Endothelial cell of umbilical vein (primary cell): ENCODE data around the gene HSH2D. TPM values are rescaled to one million over a fixed set of nuclear protein-coding genes. Genes with fewer than 3 reads are reported as not detected.

Source experiments
- BruUV-seq: library from RNA; stranded (reverse); fragments of 400-500 nt; replicated peaks from 2 replicates; lab custom pipeline; 2021; lab: Mats Ljungman, UMichigan
- CTCF ChIA-PET: fragments of 300-600, 350-600 bp; sonication (Branson Sonifier 250); formaldehyde crosslinking; loops from one replicate; lab custom pipeline; 2021; ENCODE audit warnings: antibody characterized with exemption, inconsistent platforms; lab: Charles Lee
- POLR2A ChIA-PET: fragments of 300-600, 350-600 bp; sonication (Branson Sonifier 250); formaldehyde crosslinking; loops from one replicate; lab custom pipeline; 2021; ENCODE audit warnings: antibody characterized with exemption, inconsistent platforms; lab: Charles Lee
- DNase-seq: peaks from one replicate; pipeline ENCODE4 v3.0.0-alpha.2; 2011; ENCODE audit warnings: low read depth, low spot score
- FAIRE-seq: peaks from 2 replicates; lab custom pipeline; 2011; peaks lifted over from hg19 to GRCh38; lab: Jason Lieb, UNC
- H2AFZ ChIP-seq: 2 replicates; pipeline ENCODE4 v1.6.0; 2012; ENCODE audit warnings: low read depth, low read length, control low read depth, inconsistent platforms
- H3K27ac ChIP-seq: 2 replicates; pipeline ENCODE4 v1.5.1; 2011; ENCODE audit warnings: low read depth, mild to moderate bottlenecking, control low read depth, low read length, moderate library complexity; ENCODE audit not compliant: insufficient read depth
- H3K27me3 ChIP-seq, 2 experiments: 2 replicates each; pipeline versions ENCODE4 v1.6.0 to v1.6.1; 2011; ENCODE audit warnings: low read length in 2 of 2, mixed read lengths in 1 of 2; ENCODE audit not compliant: control insufficient read depth in 2 of 2, insufficient read depth in 2 of 2
- H3K36me3 ChIP-seq, 2 experiments: 2 replicates in 1 of 2; 3 replicates in 1 of 2; pipeline ENCODE4 v1.5.1; 2011; ENCODE audit warnings: low read length in 2 of 2, mild to moderate bottlenecking in 1 of 2, moderate library complexity in 1 of 2; ENCODE audit not compliant: control insufficient read depth in 2 of 2, insufficient read depth in 2 of 2; ENCODE audit errors: extremely low read depth in 1 of 2
- H3K4me1 ChIP-seq: 3 replicates; pipeline ENCODE4 v1.5.1; 2011; ENCODE audit warnings: mild to moderate bottlenecking, low read length; ENCODE audit not compliant: control insufficient read depth, insufficient read depth; ENCODE audit errors: extremely low read depth
- H3K4me2 ChIP-seq: 2 replicates; pipeline ENCODE4 v1.6.1; 2011; ENCODE audit warnings: low read length, control low read depth, mixed read lengths; ENCODE audit not compliant: insufficient read depth
- H3K4me3 ChIP-seq, 3 experiments: fragments of 200-600 bp in 1 of 3; sonication (generic), shearing (Covaris generic) in 1 of 3; replicated peaks in 1 of 3; 2 replicates each; pipeline ENCODE4 v1.5.1; 2011 to 2016; ENCODE audit warnings: control low read depth in 3 of 3, low read length in 3 of 3, mild to moderate bottlenecking in 2 of 3, inconsistent platforms in 1 of 3, low read depth in 1 of 3, moderate library complexity in 1 of 3; ENCODE audit not compliant: insufficient read depth in 1 of 3
- H3K79me2 ChIP-seq: 2 replicates; pipeline ENCODE4 v1.6.0; 2012; ENCODE audit warnings: low read length, inconsistent platforms; ENCODE audit not compliant: control insufficient read depth, insufficient read depth
- H3K9ac ChIP-seq: replicated peaks from 2 replicates; pipeline ENCODE3; 2011; ENCODE audit warnings: low read length, control low read depth; ENCODE audit not compliant: insufficient read depth; ENCODE audit errors: extremely low read depth
- H3K9me1 ChIP-seq: replicated peaks from 3 replicates; pipeline ENCODE4 v1.6.0; 2011; ENCODE audit warnings: mild to moderate bottlenecking, low read length; ENCODE audit not compliant: control insufficient read depth, insufficient read depth; ENCODE audit errors: extremely low read depth
- H3K9me3 ChIP-seq: replicated peaks from 2 replicates; pipeline ENCODE4 v1.5.1; 2012; ENCODE audit warnings: low read length, inconsistent platforms; ENCODE audit not compliant: control insufficient read depth, insufficient read depth
- H4K20me1 ChIP-seq: replicated peaks from 2 replicates; pipeline ENCODE3; 2011; ENCODE audit warnings: mild to moderate bottlenecking, low read length; ENCODE audit not compliant: control insufficient read depth, insufficient read depth; ENCODE audit errors: extremely low read depth
- EZH2 ChIP-seq: IDR thresholded peaks from 2 replicates; pipeline ENCODE4 v1.6.1; 2012; ENCODE audit warnings: borderline replicate concordance, low read depth, mild to moderate bottlenecking, moderate library complexity, low read length, inconsistent platforms; ENCODE audit not compliant: severe bottlenecking
- FOS ChIP-seq: IDR thresholded peaks from 2 replicates; pipeline ENCODE4 v1.6.1; 2011; ENCODE audit warnings: mild to moderate bottlenecking, low read length, moderate library complexity, borderline replicate concordance; ENCODE audit not compliant: insufficient read depth
- GATA2 ChIP-seq: IDR thresholded peaks from 2 replicates; pipeline ENCODE4 v1.7.0; 2011; ENCODE audit warnings: low read depth, mild to moderate bottlenecking, moderate library complexity, mixed read lengths, low read length; ENCODE audit not compliant: insufficient read length, insufficient read depth
- JUN ChIP-seq: IDR thresholded peaks from 2 replicates; pipeline ENCODE4 v1.6.1; 2011; ENCODE audit warnings: borderline replicate concordance, low read depth; ENCODE audit not compliant: insufficient read length, insufficient read depth
- MYC ChIP-seq: IDR thresholded peaks from one replicate; pipeline ENCODE4 v1.6.1; 2011; ENCODE audit warnings: mild to moderate bottlenecking, low read depth, low read length
- POLR2A ChIP-seq: IDR thresholded peaks from 2 replicates; pipeline ENCODE4 v1.6.1; 2012; ENCODE audit warnings: low read depth, mild to moderate bottlenecking, control low read depth, low read length
- POLR2AphosphoS5 ChIP-seq: IDR thresholded peaks from 2 replicates; pipeline ENCODE4 v1.6.1; 2012; ENCODE audit warnings: low read depth, mild to moderate bottlenecking, control low read depth, low read length, moderate library complexity; ENCODE audit not compliant: insufficient read depth
- dilution Hi-C: fragments of 300-500 bp; cut with MboI; formaldehyde crosslinking; loops from one replicate; pipeline ENCODE4 v1.15.0; 2019; ENCODE audit warnings: low sequenced_read_pairs; ENCODE audit not compliant: extremely low pct_ligation_motif_present
- intact Hi-C: fragments of 100-400 bp; cut with micrococcal nuclease; formaldehyde crosslinking; loops from one replicate; pipeline ENCODE4 v1.10.0; 2022
- polyA plus RNA-seq, 4 experiments: library from polyadenylated mRNA; depleted of rRNA in 3 of 4; stranded (reverse) in 3 of 4; unstranded in 1 of 4; fragments of >200 nt; gene quantifications; 2 replicates each; pipeline versions ENCODE4 v1.2.1 to v1.2.3, GENCODE V29; 2011 to 2012; ENCODE audit warnings: missing spikeins in 1 of 4
- total RNA-seq: library from RNA; stranded (reverse); gene quantifications from 2 replicates; pipeline ENCODE4 v1.2.3, GENCODE V29; 2021
- TF ChIP-seq, protein P1 (sequence below), 2 donors: IDR thresholded peaks; 1 replicate in 1 of 2; 2 replicates in 1 of 2; pipeline ENCODE4 v1.5.1; 2011; ENCODE audit warnings: low read length in 2 of 2, mild to moderate bottlenecking in 2 of 2, moderate library complexity in 2 of 2, control low read depth in 1 of 2, inconsistent platforms in 1 of 2, low read depth in 1 of 2; ENCODE audit not compliant: insufficient read depth in 1 of 2; ENCODE audit errors: extremely low read depth in 1 of 2
- TF ChIP-seq, protein P2 (sequence below): IDR thresholded peaks from 2 replicates; pipeline ENCODE4 v1.6.1; 2011; ENCODE audit not compliant: insufficient read depth, insufficient read length

The HSH2D gene
- total and polyA plus RNA-seq, 2 donors (not counting 3 experiments of a cell fraction or from before 2014, with no cell fraction given) = not detected

DNA sequence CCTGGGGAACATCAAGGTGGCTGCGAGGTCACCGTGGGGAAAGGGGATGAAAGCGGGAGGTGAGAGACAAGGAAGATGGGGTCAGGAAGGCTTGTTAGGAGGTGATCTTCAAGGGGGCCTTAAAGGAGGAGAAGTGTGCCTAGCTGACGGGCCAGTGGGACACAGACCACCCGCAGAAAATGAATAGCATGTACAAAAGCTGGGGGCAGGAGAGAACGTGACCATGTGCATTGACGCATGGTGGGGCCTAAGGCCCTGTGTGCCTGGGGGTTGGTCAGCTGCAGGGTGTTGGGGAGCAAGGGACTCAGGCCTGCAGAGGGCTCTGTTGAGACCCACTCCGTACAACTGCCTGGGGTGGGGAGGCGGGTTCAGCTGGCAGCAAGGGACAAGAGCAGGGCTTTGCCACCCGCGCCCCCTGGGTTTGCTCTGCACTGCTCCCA, 25.9 kb upstream of the HSH2D start:
- ChIA-PET POLR2A (no interaction called here), CTCF (interaction anchor here (0.8 to 1.7 kb wide), 3 partner anchors 33 to 76 kb away, joined by 4 to 8 read pairs (median 4); no protein-coding TSS in a partner anchor)
- Histone ChIP-seq H3K9me1 (no peaks in the 10 kb centered on the region), H3K9ac (no peak overlapping the region), H2AFZ (no peak overlapping the region), H3K9me3 (no peaks in the 10 kb centered on the region), H3K4me2 (no peak overlapping the region), H3K36me3 (peaks cover 6 to 30% of the 10 kb centered on the region in 2 experiments), H3K27me3 (no peaks in the 10 kb centered on the region), H3K79me2 (peaks cover 35% of the 10 kb centered on the region), H3K4me1 (peaks cover 6% of the 10 kb centered on the region), H3K4me3 (no peak overlapping the region), H4K20me1 (no peaks in the 10 kb centered on the region), H3K27ac (no peak overlapping the region)
- DNase-seq (no peak), FAIRE-seq (no peak)
- intact Hi-C loops = no loop called here
- dilution Hi-C loops = no loop called here
- TF ChIP-seq GATA2 (no peak), JUN (no peak), POLR2A (no peak)
- TF ChIP-seq, protein P1, sequence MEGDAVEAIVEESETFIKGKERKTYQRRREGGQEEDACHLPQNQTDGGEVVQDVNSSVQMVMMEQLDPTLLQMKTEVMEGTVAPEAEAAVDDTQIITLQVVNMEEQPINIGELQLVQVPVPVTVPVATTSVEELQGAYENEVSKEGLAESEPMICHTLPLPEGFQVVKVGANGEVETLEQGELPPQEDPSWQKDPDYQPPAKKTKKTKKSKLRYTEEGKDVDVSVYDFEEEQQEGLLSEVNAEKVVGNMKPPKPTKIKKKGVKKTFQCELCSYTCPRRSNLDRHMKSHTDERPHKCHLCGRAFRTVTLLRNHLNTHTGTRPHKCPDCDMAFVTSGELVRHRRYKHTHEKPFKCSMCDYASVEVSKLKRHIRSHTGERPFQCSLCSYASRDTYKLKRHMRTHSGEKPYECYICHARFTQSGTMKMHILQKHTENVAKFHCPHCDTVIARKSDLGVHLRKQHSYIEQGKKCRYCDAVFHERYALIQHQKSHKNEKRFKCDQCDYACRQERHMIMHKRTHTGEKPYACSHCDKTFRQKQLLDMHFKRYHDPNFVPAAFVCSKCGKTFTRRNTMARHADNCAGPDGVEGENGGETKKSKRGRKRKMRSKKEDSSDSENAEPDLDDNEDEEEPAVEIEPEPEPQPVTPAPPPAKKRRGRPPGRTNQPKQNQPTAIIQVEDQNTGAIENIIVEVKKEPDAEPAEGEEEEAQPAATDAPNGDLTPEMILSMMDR (IDR thresholded peaks at IDR 0.05; ENCODE audit: extremely low read depth in 1 of 2, insufficient read depth in 1 of 2, low read depth in 1 of 2, low read length in 2 of 2) = no peak
- no TSS peak for BruUV-seq

GRCh38 chr19:16118489-16119033, 24.9 kb upstream of the HSH2D start:
- no peak overlapping the region for H3K4me3 ChIP-seq
- no peak overlapping the region for H3K4me2 ChIP-seq
- intact Hi-C loops (no loop called here), dilution Hi-C loops (no loop called here)
- no peaks in the 10 kb centered on the region for H4K20me1 ChIP-seq
- H3K4me1 ChIP-seq = no peaks in the 10 kb centered on the region
- H3K79me2 ChIP-seq = peaks cover 26% of the 10 kb centered on the region
- no TSS peak for BruUV-seq
- H3K9ac ChIP-seq = no peak overlapping the region
- H3K27ac ChIP-seq = no peak overlapping the region
- no peak overlapping the region for H2AFZ ChIP-seq
- TF ChIP-seq, protein P2, sequence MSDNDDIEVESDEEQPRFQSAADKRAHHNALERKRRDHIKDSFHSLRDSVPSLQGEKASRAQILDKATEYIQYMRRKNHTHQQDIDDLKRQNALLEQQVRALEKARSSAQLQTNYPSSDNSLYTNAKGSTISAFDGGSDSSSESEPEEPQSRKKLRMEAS = no peak
- no peak for TF ChIP-seq MYC
- no peak for TF ChIP-seq GATA2
- TF ChIP-seq JUN = no peak
- no peak for TF ChIP-seq FOS
- no peak for TF ChIP-seq POLR2A
- TF ChIP-seq POLR2AphosphoS5 = no peak
- TF ChIP-seq, protein P1 (IDR thresholded peaks at IDR 0.05; ENCODE audit: extremely low read depth in 1 of 2, insufficient read depth in 1 of 2, low read depth in 1 of 2, low read length in 2 of 2) = no peak
- no peak for TF ChIP-seq EZH2
- no peaks in the 10 kb centered on the region for H3K9me3 ChIP-seq
- FAIRE-seq = no peak
- CTCF ChIA-PET = interaction anchor here (1.1 to 1.7 kb wide), 2 partner anchors 63 to 77 kb away, joined by 4 to 8 read pairs; no protein-coding TSS in a partner anchor
- POLR2A ChIA-PET = no interaction called here
- peaks cover 6 to 36% of the 10 kb centered on the region in 2 experiments for H3K36me3 ChIP-seq
- no peak for DNase-seq
- H3K27me3 ChIP-seq = no peaks in the 10 kb centered on the region
- no peaks in the 10 kb centered on the region for H3K9me1 ChIP-seq
